ENCODE results near the gene CSAD.

Gene CSAD

DNA sequence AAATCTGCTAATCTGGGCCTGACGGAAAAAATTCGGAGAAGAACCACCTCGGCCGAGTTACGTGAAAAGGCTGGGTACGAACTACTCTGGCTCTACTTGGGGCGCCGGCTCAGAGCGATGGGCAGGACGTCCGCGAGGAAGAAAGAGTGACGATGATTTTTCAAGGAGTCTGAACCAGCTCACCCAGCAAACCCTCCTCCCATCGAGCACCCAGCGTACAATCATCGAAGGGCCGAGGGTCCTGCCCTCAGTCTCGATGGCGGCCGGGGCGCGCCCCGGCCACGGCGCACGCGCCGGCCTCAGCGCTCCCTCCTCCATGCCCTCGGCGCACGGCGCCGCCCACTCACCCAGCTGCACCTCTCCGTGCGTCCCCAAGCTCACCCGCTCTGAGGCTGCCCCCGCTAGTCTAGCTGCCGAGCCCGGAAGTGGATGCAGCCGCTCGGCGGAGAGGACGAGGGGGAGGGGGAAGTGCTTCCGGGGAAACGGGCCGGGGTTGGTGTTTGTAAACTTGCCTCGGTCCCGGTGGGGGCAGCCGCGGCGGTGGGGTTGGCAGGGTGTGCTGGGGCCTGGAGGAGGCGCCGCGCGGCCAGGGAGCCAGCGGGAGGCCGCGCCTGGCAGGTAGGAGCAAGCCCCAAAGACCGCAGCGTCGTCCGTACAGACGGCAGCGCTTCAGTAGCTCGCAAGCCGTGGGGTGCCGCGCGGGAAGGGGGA, at the start of gene CSAD, which contains the start of gene ZNF740:
CSAD (minus strand) TSS at position 706 of the 711 bp plus-strand sequence. CDS start 7,455 bp downstream, outside the sequence.
ZNF740 (plus strand) TSS at position 503 of the 711 bp plus-strand sequence. CDS start 1,262 bp downstream, outside the sequence.
- DNase-seq: peak; percentile 86

DNA sequence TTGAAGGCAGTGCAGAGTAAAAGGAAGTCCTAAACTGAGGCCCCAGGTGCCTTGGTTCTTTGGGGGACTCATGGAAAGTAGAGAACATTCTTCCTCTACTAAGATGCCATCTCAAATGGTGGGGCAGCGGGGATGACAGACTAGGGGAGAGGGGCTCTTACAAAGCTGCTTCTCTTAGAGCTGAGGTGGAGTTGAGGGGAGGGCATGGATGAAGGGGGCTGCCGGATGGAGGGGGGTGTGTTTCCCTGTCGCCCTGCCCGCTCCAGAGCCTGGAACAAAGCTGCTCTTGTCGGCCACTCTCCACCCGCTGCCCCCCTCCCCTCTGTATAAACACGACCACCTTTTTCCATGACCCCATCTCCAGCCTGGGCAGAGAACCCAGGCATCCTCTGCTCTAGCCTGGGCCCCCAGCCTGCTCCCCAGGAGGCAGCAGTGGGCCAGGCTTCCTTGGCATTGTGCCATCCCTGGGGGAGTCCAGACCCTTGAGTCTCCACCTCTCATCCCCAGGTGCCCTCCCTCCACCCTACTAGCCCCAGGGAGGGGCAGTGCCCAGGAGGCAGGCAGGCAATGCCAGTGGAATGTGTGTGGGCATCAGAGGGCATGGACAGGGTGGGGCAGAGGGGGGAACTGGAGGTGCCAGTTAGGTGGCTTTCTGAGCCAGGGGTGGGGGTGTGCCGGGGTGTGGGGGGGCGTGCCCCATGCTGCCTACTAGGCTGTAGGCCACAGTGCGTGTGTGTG, 49.6 kb upstream of the CSAD start:
- DNase-seq: no peak

DNA sequence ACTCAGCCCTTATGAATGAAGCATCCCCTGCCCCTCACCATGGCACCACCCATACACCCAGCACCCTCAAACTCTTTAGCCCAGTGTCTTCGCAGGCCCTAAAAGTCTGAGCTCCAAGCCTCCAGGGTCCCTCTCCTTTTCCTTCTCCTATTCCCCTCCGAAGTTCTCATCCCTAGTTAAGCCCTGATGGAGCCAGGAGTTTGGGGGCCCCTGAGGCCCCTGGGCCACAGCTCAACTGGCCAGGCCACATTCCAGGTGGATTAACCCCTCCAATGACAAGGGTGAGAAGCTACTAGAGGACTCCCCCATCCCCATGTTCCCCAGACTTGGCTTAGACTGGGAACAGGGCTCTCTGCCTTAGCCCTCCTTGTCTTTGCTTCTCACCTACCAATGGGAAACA, 48.7 kb upstream of the CSAD start:
- DNase-seq: no peak

DNA sequence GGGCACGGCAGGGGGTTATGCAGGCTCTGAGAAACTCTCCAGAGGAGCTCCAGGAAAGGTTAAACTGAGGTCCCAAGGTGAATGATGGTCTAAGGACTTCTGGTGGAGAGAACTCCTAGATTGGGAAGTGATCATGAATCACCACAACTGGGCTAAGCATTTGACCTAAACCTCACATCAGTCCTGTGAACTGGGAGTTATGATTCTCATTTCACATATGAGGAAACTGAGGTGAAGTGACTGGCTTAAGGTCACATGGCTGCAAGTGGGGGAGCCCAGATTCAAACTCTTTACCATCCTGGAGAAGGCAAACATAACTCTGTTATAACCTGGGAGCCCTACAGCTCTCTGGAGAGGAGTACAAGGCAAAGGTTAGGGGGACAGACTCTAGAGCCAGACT, 47.1 kb upstream of the CSAD start:
- no peak for DNase-seq

DNA sequence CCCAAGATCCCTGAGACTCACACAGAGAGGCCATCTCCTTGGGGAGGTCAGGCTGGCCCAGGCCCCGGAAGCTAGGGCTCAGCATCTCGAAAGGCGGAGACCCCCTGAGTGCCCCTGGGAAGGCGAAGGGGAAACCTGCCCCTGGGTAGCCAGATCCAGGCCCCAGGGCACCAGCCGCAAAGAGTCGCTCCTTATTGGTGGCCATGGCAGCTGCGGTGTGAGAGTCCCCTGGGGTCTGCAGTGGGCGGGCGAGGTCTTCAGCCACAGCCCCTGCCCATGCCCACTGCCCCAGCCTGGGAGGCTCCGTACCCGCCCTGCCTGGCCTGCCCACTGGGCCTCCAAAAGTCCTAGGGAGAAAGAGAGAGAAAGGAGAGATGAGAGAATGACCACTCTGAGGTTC, 46.6 kb upstream of the CSAD start:
- DNase-seq: no peak

GRCh38 chr12:53226815-53227214, 46.1 kb upstream of the CSAD start:
- no peak for DNase-seq

GRCh38 chr12:53225635-53226424, 45.1 kb upstream of the CSAD start:
- DNase-seq: peak; percentile 14

GRCh38 chr12:53224897-53225634, 44.3 kb upstream of the CSAD start:
- DNase-seq: no peak

- DNase-seq: peak; percentile 63
These were observed 43.6 kb upstream of the CSAD start for GRCh38 chr12:53224061-53224896.

GRCh38 chr12:53223389-53224060, 42.8 kb upstream of the CSAD start:
- no peak for DNase-seq

- no peak for DNase-seq
These were observed 42.1 kb upstream of the CSAD start for GRCh38 chr12:53222806-53223261.

DNA sequence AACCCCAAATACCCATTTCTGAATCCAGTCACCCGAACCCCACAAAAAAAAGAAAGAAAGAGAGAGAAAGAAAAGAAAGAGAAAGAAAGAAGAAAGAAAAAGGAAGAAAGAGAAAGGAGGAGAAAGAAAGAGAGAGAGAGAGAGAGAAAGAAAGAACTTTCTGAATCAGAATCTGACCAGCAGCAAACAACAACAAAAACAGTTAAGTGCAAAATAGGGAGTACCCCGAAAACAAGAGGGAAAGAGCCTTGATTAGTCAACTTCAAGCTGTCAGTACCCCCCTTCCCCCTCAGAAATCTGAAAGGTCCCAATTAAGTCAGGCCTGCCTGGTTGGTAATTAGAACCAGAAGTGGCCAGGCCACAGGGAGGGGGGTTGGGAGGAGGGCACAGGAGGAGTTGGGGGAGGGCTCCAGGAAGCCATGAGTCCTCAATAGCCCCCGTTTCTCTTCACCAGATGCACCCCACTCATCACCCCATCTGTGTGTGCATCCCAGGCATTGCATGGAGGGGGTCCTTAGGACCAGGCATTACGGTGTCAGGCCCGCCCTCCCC, 41.5 kb upstream of the CSAD start:
- no peak for DNase-seq

DNA sequence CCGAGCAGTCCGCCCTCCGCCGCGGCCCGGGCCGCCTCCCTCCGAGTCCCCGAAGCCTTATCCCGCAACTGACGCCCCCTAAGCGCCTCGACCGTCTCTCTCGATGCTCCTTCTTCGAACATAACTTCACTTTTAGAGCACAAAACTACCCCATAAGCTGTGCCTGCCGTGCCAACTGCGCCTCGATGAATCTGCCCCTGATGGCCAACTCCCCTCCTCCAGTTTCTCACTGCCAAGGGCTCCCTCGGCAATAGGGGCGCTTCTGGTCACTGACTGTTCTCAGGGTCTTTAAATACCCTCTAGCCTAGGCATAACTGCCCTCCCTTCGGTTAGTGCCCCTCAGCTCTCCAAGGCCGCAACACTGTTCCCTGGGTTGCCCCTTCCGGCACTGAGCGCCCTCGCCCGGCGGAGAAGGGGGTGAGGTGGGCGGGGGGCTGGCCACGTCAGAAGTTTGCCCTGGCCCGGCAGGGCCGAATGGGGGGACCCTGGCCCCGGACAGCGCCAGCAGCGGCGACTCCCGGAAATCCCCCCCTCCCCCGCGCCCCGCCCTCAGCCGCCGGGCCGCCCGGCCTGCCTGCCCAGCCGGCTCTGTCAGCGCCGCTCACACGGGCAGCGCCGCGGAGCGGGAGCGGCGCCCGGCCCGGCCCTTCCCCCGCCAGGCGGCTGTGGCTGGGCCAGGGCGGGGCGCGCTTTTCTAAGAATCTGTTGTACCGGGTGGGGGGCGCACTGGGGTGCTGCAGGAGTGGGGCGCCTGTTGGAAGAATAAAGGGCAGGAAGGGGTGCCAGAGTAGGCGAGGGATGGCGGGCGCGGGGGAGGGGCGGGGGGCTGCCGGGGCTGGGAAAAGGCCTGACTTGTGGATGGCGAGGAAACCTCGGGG, 40.7 kb upstream of the CSAD start:
- peak; percentile 27 for DNase-seq

DNA sequence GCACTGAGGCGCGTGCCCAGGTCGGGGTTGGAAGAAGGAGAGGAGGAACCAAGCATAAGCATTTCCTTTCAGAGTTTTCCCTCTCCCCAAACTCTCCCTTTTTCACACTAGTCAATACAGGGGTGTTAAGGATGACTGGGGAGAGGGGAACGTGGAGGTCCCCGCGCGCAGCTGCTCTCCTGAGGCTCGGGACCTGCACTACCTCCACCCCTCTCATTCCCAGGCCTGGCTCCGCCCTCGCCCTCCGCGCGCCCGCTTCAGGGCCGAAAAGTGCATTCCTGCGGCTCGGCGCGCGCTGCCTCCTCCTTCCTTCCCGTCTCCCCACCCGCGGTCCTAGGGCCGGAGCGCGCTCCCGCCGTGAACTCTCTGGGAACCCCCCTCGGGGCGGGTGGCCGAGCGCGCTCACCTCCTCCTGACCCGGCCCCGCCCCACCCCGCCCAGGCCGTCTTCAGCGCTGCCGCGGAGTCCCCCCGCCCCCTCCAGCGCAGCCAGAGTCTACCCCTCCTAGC, 40.0 kb upstream of the CSAD start:
- DNase-seq: peak; percentile 73

DNA sequence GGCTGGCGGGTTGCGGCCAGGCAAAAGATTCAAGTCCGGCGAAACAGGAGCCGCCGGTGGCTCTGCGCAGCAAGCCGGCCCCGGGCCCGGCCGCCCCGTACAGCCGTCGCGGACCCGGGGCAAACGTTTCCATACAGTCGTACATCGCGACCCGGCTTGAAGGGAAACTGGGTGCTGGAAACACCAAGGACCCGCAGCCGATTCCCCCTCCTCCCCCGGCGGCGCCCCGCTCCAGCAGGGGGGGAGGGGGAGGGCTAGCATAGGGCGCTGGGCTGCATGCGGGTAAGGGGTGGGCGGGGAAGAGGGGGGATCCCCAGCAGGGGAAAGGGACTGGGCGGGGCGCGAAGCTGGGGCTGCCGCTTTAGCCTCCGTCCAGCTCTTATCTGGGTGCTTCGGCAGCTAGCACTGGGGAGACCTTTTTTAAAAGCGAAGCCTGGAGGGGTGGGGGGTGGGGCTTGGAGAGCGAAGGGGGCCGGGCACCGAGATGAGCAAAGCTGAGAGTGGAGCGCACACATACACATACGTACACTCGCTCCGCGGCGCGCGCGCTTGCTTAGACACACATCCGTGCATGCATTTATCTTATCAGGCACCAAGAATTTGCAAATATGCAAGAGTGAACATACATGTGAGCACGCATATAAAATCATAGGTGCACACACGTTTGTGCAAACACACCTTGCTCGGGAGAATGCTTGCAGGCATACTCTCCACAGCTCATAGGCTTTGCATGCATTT, 39.4 kb upstream of the CSAD start:
- DNase-seq: no peak

DNA sequence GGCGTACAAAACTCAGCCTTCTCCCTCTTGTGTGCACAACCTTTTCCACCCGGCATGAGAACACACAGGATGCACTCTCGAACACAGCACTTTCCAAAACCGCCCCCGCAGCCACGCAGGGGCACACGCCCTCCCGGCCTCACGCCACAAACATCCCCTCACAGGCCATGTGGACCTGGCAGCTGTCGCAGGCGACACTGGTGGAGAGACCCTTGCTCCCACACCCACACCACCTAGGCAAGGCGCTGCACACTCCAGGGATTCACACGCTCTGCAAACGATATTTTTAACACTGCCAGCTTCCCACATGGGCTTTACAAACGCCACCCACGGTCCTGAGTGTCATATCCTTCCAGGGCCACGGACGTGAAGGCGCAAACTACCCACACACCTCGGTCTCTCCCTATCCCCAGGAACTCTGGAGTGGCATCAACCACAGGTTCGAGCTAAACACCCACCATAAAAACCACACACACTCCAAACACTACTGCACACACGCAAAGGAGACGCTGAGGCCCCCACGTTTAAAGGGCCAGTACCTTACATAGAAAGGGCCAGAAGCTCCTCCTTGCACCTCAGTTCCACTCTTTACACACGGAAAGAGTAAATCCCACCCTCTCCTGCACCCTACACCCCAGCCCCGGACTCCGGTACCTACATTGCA, 38.7 kb upstream of the CSAD start:
- DNase-seq: no peak

GRCh38 chr12:53218551-53219291, 38.0 kb upstream of the CSAD start:
- DNase-seq: no peak

DNA sequence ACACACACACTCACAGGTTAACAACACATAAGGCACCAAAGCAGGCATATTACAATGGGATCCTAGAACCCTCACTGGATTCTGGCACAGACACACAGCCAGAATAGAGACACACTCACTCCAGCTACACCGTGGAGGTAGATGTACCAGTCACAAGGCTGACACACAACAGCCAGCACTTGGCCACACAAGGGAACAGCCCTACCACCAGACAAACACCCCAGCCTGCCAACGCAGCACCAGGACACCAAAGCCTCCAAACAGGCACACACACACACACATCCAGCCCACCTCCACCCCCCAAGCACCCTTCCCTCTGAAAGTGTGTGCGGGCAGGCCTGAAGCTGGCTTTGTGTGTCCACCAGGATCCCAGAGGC, 37.2 kb upstream of the CSAD start:
- no peak for DNase-seq

Measured in NCI-H1694 treated with DMSO at 0.1 percent for 48 hours (cell line).